HG02588 (cell line): ENCODE measurements around the gene TP63.

Source experiments
- ATAC-seq: cut with Tn5 transposase; IDR thresholded peaks from one replicate; pipeline ENCODE4 v1.9.1; 2021; ENCODE audit warnings: mild to moderate bottlenecking, moderate library complexity; ENCODE audit not compliant: unreplicated experiment

TP63 gene

DNA sequence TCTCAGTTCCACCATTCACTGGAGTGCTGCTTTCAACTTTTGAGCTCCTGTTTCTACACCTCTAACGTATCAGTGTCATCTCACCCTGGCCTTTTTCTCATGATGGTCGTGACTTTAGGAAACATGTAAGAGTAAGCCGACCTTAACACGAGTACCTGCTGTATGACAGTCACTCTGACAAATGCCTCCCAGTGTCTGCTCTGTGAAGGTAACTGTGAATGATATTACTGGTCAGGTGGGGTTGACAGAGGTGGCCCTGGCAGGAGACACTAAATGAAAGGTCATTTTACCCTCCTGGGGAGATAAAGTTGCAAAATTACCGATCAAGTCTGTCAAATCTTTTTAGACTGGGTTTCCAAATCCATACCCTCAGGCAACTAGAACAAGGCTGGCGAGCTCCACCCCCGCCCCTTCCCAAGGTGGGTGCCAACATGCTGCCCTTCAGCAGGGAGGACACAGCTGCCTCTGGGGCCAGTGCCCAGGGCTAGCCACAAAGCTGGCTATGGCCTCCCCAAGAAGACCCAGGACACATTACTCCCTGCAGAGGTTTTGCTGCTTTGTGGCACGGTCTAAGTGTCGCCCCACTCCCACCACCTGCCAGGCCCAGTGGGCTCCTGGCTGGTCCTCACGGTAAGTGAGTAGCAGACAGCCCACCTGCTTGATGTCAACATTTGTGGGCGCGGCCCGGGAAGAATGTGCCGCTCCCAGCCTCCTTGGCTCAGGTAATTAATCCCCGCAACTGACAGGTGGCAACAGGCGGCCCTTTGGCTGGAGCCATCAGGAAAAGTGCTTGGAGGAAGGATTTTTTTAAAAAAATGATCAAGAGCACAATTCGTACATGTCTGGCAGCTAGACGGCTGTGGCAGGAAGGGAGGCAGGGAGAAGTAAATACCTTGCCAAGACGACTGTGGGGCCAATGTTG is 211.8 kb downstream of the TP63 start:
- ATAC-seq: no peak

- no peak for ATAC-seq
These were observed 213.9 kb downstream of the TP63 start for GRCh38 chr3:189845069-189845468.

DNA sequence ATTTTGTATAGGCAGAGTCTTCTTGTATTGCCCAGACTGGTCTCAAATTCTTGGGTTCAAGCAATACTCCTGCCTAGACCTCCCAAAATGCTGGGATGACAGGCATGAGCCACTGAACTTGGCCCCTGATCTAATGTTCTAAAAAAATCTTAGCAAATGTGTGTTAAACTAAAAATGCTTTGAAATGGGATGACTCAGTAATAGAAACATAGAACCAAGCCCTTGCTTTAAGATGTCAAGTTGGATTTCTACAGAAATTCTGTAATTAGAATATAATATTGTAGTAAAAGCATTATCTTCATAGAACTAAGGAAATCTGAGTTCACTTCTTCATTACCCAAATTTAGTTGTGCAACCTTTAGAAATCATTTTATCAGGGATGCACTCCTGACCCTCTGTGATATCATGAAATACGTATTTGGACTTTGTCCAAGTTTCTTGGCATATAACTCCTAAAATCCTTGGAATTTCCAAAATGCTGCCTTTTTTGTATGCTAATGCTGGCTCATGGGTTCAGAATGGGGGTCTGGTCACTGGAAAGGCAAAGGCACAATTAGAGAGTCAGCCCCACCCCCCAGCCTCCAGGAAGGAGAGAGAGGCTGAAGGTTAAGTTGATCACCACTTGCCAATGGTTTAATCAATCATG is 217.3 kb downstream of the TP63 start:
- ATAC-seq: no peak

- no peak for ATAC-seq
These were observed 218.1 kb downstream of the TP63 start for GRCh38 chr3:189849262-189849661.

GRCh38 chr3:189851682-189852081 is 220.5 kb downstream of the TP63 start:
- no peak for ATAC-seq

DNA sequence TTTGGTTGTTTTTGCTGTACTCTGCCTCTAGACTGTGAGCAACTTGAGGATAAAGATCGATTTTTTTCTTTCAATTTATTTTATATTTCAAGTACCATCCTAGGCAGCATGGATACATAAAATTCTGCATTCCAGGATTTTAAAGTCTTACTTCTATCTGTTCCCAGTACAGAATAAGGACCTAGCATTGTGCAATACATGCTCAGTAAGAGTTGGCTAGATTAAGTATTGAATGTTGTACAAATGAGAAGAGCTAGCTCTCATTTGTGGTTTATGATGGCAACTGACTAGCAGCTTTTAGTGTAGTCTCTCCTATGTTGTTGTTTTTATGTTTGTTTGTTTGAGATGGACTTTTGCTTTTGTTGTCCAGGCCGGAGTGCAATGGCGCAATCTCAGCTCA is 222.7 kb downstream of the TP63 start:
- no peak for ATAC-seq

DNA sequence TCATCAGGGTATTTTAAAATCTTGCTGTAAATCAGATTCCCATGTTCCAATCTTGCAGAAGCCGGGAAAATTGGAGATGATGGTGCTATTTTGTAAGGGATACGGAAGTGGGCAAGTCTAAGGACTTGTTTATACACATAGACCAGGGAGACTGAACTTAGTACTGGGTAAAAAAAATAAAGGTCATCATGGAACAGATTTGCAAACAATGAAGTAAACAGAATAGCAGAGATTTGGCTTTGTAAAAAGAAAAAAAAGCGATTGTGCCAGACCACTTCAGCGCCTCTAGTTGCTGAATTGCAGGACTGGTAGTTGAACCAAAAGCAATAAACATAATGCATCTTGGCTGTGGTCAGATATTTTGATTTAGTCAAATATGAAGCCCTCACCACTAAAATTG is 229.1 kb downstream of the TP63 start:
- ATAC-seq: no peak

- no peak for ATAC-seq
These were observed 231.3 kb downstream of the TP63 start for GRCh38 chr3:189862385-189862998.

- no peak for ATAC-seq
These were observed 231.8 kb downstream of the TP63 start for GRCh38 chr3:189863031-189863430.

DNA sequence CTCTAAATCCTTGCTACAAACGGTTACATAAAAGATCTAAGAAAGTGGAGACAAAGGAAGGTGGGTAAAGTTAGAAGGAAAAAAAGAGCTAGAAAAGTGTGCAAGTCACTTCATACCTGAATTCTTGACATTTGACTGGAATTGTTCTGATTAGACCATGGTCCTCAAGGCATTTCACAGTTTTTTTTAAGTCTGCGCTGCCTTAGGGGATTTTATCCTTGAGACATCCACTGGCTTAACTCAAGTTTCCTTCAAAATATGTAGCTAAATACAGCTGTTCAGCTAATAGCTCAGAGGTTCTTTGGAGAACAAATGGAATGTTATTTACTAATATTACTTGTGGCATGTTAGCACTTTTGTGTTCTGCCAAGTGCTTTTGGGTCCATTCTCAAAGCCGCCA is 236.9 kb downstream of the TP63 start:
- ATAC-seq: no peak

- no peak for ATAC-seq
These were observed 238.0 kb downstream of the TP63 start for GRCh38 chr3:189869165-189869564.

DNA sequence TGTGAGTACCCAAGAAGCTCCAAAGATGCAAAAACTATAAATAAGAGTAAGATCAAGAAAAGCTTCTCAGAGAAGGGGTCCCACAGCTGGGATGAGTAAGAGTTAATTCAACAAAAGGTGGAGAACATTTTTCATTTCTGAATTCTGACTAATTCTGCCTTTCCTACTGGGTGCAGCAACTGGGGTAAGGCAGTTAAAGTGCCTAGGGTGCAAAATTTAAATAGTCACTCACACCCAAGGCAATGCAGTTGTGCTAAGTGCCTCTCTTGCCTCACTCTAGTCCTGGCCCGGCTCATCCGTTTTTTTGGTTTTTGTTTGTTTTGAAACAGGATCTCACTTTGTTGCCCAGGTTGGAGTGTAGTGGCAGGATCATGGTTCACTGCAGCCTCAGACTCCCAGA is 240.2 kb downstream of the TP63 start:
- no peak for ATAC-seq

- ATAC-seq: no peak
These were observed 252.0 kb downstream of the TP63 start for GRCh38 chr3:189883113-189883753.

GRCh38 chr3:189890496-189890895 is 259.3 kb downstream of the TP63 start:
- ATAC-seq: no peak

GRCh38 chr3:189896533-189896932 is 265.3 kb downstream of the TP63 start:
- ATAC-seq: no peak

- ATAC-seq: no peak
These were observed 266.2 kb downstream of the TP63 start for GRCh38 chr3:189897406-189897805.

DNA sequence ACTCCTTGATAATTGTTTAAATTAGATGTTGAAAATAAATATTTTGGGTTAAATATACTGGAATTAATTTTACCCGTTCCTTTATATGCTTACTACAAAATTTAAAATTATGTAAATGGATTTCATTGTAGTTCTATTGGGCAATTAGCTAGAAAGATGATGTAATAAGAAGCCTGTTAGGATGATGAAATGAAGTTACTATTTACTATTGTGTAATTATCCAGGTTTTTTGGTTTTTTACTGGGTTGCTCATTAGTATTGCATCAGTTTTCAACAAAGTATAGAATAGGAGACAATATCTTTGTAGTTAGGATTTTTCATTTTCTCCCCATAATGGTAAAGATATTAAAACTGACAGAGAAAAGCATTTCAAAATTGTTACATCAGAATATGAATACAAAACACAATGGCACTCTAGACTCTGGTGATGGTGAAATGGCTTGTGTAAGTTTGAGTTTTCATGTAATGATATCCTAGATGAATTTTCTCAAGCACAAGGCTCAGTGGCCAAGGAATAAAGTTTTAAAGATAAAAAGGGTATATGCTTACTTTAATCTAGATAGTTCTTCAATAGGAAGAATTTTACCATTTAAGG is 267.5 kb downstream of the TP63 start:
- ATAC-seq: no peak

DNA sequence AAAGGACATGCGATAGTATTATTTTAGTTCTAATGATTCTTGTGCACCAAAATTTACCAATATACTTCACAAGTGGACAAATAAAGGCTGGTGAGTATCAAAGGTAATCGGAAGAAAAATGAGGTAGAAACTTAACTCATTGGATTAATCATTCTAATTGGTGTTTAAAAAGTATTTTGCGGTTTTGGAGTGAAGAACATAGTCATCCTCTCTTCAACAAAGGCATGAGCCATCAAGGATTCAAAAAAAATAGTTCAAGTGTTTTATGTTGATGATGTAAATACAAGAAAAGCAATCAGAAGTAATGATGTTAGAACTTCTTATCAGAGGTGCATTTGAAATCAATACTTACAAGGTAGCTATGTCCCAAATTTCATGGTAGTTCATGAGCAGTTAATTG is 268.0 kb downstream of the TP63 start:
- no peak for ATAC-seq

DNA sequence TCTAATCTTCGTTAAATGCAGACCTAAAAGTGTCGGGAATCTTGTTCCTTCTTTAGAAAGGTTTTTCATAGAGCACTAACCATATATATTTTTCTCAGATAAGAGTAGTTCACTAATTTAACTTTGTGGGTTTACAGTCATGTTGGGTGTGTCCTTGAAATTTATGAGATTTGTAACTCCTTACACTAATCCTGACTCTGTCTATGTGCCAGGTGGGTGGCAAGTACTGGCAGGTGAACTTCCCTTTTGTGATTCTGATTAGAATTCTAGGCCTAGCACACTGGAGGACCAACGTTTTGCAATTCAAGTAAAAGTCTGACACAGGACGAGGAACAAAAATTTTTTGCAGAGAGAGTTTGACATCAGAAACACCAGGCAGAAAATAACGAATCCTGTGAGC is 269.4 kb downstream of the TP63 start:
- no peak for ATAC-seq

DNA sequence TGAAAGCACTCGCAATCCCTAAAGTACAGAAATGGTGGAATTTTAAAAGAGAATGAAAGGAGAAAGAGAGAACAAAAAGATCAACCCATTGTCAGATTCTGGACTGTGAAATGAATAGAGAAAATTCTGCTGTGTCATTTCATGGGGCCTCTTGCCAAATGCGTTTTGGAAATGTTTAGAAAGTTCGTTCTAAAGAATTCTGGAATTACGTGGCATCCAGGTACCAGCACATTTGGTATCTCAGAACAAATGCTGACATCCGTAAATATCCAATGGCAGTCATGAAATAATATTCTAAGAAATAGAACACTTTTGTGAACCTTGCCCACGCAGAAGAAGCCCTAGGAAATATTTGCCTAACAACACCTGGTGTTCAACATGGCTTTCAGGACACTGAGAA is 270.3 kb downstream of the TP63 start:
- no peak for ATAC-seq
